Measurements from ENCODE around the gene PLEKHF1.

The PLEKHF1 gene

GRCh38 chr19:29639086-29639485 lies 26.2 kb upstream of the PLEKHF1 start:
- Histone ChIP-seq H3K9me3 (ENCODE audit: severe bottlenecking) (no peaks in the 10 kb centered on the region), H3K27ac (no peak overlapping the region), H3K4me3 (ENCODE audit: low read depth, low read length) (no peak overlapping the region), H3K36me3 (no peaks in the 10 kb centered on the region), H3K27me3 (ENCODE audit: insufficient read depth, low read depth, severe bottlenecking) (no peaks in the 10 kb centered on the region)
- TF ChIP-seq CTCF (IDR thresholded peaks at IDR 0.05; ENCODE audit: low read depth, low read length) = no peak
- DNase-seq = no peak

GRCh38 chr19:29640231-29640630 lies 25.0 kb upstream of the PLEKHF1 start:
- Histone ChIP-seq H3K9me3 (ENCODE audit: severe bottlenecking) (no peaks in the 10 kb centered on the region), H3K36me3 (no peaks in the 10 kb centered on the region), H3K27me3 (ENCODE audit: insufficient read depth, low read depth, severe bottlenecking) (no peaks in the 10 kb centered on the region), H3K4me3 (ENCODE audit: low read depth, low read length) (no peak overlapping the region), H3K27ac (no peak overlapping the region)
- TF ChIP-seq CTCF (IDR thresholded peaks at IDR 0.05; ENCODE audit: low read depth, low read length) = no peak
- no peak for DNase-seq

- DNase-seq = no peak
- Histone ChIP-seq H3K9me3 (ENCODE audit: severe bottlenecking) (no peaks in the 10 kb centered on the region), H3K4me3 (ENCODE audit: low read depth, low read length) (no peak overlapping the region), H3K27me3 (ENCODE audit: insufficient read depth, low read depth, severe bottlenecking) (no peaks in the 10 kb centered on the region), H3K36me3 (no peaks in the 10 kb centered on the region), H3K27ac (no peak overlapping the region)
- TF ChIP-seq CTCF (IDR thresholded peaks at IDR 0.05; ENCODE audit: low read depth, low read length) = no peak
Observed at GRCh38 chr19:29641597-29641996, 23.7 kb upstream of the PLEKHF1 start.

- Histone ChIP-seq H3K4me3 (ENCODE audit: low read depth, low read length) (no peak overlapping the region), H3K9me3 (ENCODE audit: severe bottlenecking) (no peaks in the 10 kb centered on the region), H3K27ac (no peak overlapping the region), H3K36me3 (no peaks in the 10 kb centered on the region), H3K27me3 (ENCODE audit: insufficient read depth, low read depth, severe bottlenecking) (no peaks in the 10 kb centered on the region)
- no peak for TF ChIP-seq CTCF (IDR thresholded peaks at IDR 0.05; ENCODE audit: low read depth, low read length)
- no peak for DNase-seq
Observed at GRCh38 chr19:29643361-29643935, 21.8 kb upstream of the PLEKHF1 start.

- Histone ChIP-seq H3K9me3 (ENCODE audit: severe bottlenecking) (no peaks in the 10 kb centered on the region), H3K27me3 (ENCODE audit: insufficient read depth, low read depth, severe bottlenecking) (no peaks in the 10 kb centered on the region), H3K36me3 (no peaks in the 10 kb centered on the region), H3K27ac (no peak overlapping the region), H3K4me3 (ENCODE audit: low read depth, low read length) (no peak overlapping the region)
- no peak for TF ChIP-seq CTCF (IDR thresholded peaks at IDR 0.05; ENCODE audit: low read depth, low read length)
- no peak for DNase-seq
Observed at GRCh38 chr19:29644210-29644609, 21.1 kb upstream of the PLEKHF1 start.

GRCh38 chr19:29645491-29645867 lies 19.8 kb upstream of the PLEKHF1 start:
- no peaks in the 10 kb centered on the region for H3K9me3 ChIP-seq (ENCODE audit: severe bottlenecking)
- no peaks in the 10 kb centered on the region for H3K36me3 ChIP-seq
- no peak overlapping the region for H3K27ac ChIP-seq
- no peak overlapping the region for H3K4me3 ChIP-seq (ENCODE audit: low read depth, low read length)
- DNase-seq = no peak
- no peak for TF ChIP-seq CTCF (IDR thresholded peaks at IDR 0.05; ENCODE audit: low read depth, low read length)
- no peaks in the 10 kb centered on the region for H3K27me3 ChIP-seq (ENCODE audit: insufficient read depth, low read depth, severe bottlenecking)

All from WERI-Rb-1 (cell line).